Measurements from ENCODE around the gene SLC25A17. TPM values are rescaled to one million over a fixed set of nuclear protein-coding genes. Genes with fewer than 3 reads are reported as not detected.

Gene SLC25A17
- polyA plus RNA-seq, 1 donor = 20.3 TPM

Other genes starting within 250 kb of the SLC25A17 start
- 35.9 TPM for gene MRTFA, start 182.6 kb downstream of the SLC25A17 start, polyA plus RNA-seq (ENCODE audit: insufficient read length)
- 0.21 TPM for gene MCHR1, start 139.9 kb downstream of the SLC25A17 start, polyA plus RNA-seq (ENCODE audit: insufficient read length)
- 462 TPM for gene ST13, start 37.3 kb upstream of the SLC25A17 start, polyA plus RNA-seq (ENCODE audit: insufficient read length)
- 15.9 TPM for gene XPNPEP3, start 37.8 kb upstream of the SLC25A17 start, polyA plus RNA-seq (ENCODE audit: insufficient read length)
- gene DNAJB7, start 42.8 kb upstream of the SLC25A17 start, polyA plus RNA-seq (ENCODE audit: insufficient read length) = 0.40 TPM
- gene RBX1, start 132.0 kb upstream of the SLC25A17 start, polyA plus RNA-seq (ENCODE audit: insufficient read length) = 59.5 TPM